OCI-LY1 (cell line): ENCODE data around the gene MS4A6A.
A peak's percentile ranks its signal among the peaks of the same experiment; 100 is the strongest.
"Not testable (repeated sequence)": the region's sequence is repeated elsewhere in the genome, so short reads cannot be mapped to it uniquely, and the experiment has no call there.

ENCODE experiments used
- H2AFZ ChIP-seq: fragments of 200-600 bp; sonication (generic), shearing (Covaris generic); 2 replicates; pipeline ENCODE4 v1.6.0; 2014; ENCODE audit warnings: antibody characterized with exemption, mild to moderate bottlenecking, low read length
- H3F3A ChIP-seq: fragments of 200-600 bp; sonication (generic), shearing (Covaris generic); 2 replicates; pipeline ENCODE4 v1.6.0; 2014; ENCODE audit warnings: mild to moderate bottlenecking, antibody characterized with exemption, low read length, moderate library complexity; ENCODE audit not compliant: insufficient read depth
- H3K27ac ChIP-seq: fragments of 200-600 bp; sonication (generic); 2 replicates; pipeline ENCODE4 v1.5.1; 2014; ENCODE audit warnings: low read length, mixed run types, mild to moderate bottlenecking, low read depth; ENCODE audit not compliant: poor library complexity, severe bottlenecking
- H3K27me3 ChIP-seq: fragments of 200-600 bp; sonication (generic); 2 replicates; pipeline ENCODE4 v1.6.0; 2014; ENCODE audit warnings: antibody characterized with exemption, mild to moderate bottlenecking, low read length, moderate library complexity; ENCODE audit not compliant: insufficient read depth
- H3K36me3 ChIP-seq: fragments of 200-600 bp; sonication (generic); 2 replicates; pipeline ENCODE4 v1.6.1; 2014; ENCODE audit warnings: mild to moderate bottlenecking, antibody characterized with exemption, low read length, moderate library complexity, mixed read lengths; ENCODE audit not compliant: insufficient read depth
- H3K4me1 ChIP-seq: fragments of 200-600 bp; sonication (generic); 2 replicates; pipeline ENCODE4 v1.5.1; 2014; ENCODE audit warnings: mild to moderate bottlenecking, low read length, moderate library complexity; ENCODE audit not compliant: insufficient read depth, severe bottlenecking
- H3K4me2 ChIP-seq: fragments of 200-600 bp; sonication (generic), shearing (Covaris generic); 2 replicates; pipeline ENCODE4 v1.6.1; 2014; ENCODE audit warnings: low read length
- H3K4me3 ChIP-seq: fragments of 200-600 bp; sonication (generic); 2 replicates; pipeline ENCODE4 v1.5.1; 2014; ENCODE audit warnings: low read length, low read depth, mild to moderate bottlenecking, mixed read lengths; ENCODE audit not compliant: poor library complexity, severe bottlenecking
- H3K79me2 ChIP-seq: fragments of 200-600 bp; shearing (Covaris generic); 2 replicates; pipeline ENCODE4 v1.6.1; 2016; ENCODE audit warnings: mixed run types, low read length, mixed read lengths; ENCODE audit not compliant: insufficient read depth
- H3K9ac ChIP-seq: fragments of 200-600 bp; sonication (generic), shearing (Covaris generic); 2 replicates; pipeline ENCODE4 v1.6.1; 2014; ENCODE audit warnings: mild to moderate bottlenecking, low read length, mixed read lengths
- H3K9me2 ChIP-seq: fragments of 200-600 bp; sonication (generic), shearing (Covaris generic); 2 replicates; pipeline ENCODE4 v1.6.1; 2014; ENCODE audit warnings: low read depth, mild to moderate bottlenecking, low read length, mixed read lengths
- H3K9me3 ChIP-seq: fragments of 200-600 bp; shearing (Covaris generic); 2 replicates; pipeline ENCODE4 v1.6.1; 2014; ENCODE audit warnings: low read length, mixed read lengths
- H4K20me1 ChIP-seq: fragments of 200-600 bp; sonication (generic), shearing (Covaris generic); 2 replicates; pipeline ENCODE4 v1.6.0; 2016; ENCODE audit warnings: mild to moderate bottlenecking, low read length; ENCODE audit not compliant: insufficient read depth
- EZH2 ChIP-seq: fragments of 200-600 bp; sonication (generic), shearing (Covaris generic); IDR thresholded peaks from 2 replicates; pipeline ENCODE4 v1.8.0; 2017; ENCODE audit warnings: borderline replicate concordance, mixed run types, mild to moderate bottlenecking, antibody characterized with exemption, low read length, moderate library complexity, mixed read lengths
- TF ChIP-seq, protein P1 (sequence below): fragments of 200-600 bp; sonication (generic), shearing (Covaris generic); IDR thresholded peaks from 2 replicates; pipeline ENCODE4 v1.5.1; 2017; ENCODE audit warnings: mild to moderate bottlenecking, antibody characterized with exemption, low read length, moderate library complexity, mixed read lengths

The MS4A6A gene

GRCh38 chr11:60193687-60194433 is 11.0 kb upstream of the MS4A6A start:
- H3K36me3 ChIP-seq, result no peaks in the 10 kb centered on the region
- H2AFZ ChIP-seq, result no peak overlapping the region
- H3K9ac ChIP-seq, result no peak overlapping the region
- H3K4me3 ChIP-seq, result no peak overlapping the region
- no peaks in the 10 kb centered on the region for H3K27me3 ChIP-seq
- H3K9me3 ChIP-seq, result no peaks in the 10 kb centered on the region
- H3K9me2 ChIP-seq, result no peaks in the 10 kb centered on the region
- TF ChIP-seq, protein P1, sequence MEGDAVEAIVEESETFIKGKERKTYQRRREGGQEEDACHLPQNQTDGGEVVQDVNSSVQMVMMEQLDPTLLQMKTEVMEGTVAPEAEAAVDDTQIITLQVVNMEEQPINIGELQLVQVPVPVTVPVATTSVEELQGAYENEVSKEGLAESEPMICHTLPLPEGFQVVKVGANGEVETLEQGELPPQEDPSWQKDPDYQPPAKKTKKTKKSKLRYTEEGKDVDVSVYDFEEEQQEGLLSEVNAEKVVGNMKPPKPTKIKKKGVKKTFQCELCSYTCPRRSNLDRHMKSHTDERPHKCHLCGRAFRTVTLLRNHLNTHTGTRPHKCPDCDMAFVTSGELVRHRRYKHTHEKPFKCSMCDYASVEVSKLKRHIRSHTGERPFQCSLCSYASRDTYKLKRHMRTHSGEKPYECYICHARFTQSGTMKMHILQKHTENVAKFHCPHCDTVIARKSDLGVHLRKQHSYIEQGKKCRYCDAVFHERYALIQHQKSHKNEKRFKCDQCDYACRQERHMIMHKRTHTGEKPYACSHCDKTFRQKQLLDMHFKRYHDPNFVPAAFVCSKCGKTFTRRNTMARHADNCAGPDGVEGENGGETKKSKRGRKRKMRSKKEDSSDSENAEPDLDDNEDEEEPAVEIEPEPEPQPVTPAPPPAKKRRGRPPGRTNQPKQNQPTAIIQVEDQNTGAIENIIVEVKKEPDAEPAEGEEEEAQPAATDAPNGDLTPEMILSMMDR, result peak; percentile 89
- TF ChIP-seq EZH2, result no peak
- no peak overlapping the region for H3K4me2 ChIP-seq
- no peak overlapping the region for H3K27ac ChIP-seq
- no peaks in the 10 kb centered on the region for H3K79me2 ChIP-seq
- H3F3A ChIP-seq, result no peaks in the 10 kb centered on the region
- H4K20me1 ChIP-seq, result no peaks in the 10 kb centered on the region
- H3K4me1 ChIP-seq, result no peaks in the 10 kb centered on the region

DNA sequence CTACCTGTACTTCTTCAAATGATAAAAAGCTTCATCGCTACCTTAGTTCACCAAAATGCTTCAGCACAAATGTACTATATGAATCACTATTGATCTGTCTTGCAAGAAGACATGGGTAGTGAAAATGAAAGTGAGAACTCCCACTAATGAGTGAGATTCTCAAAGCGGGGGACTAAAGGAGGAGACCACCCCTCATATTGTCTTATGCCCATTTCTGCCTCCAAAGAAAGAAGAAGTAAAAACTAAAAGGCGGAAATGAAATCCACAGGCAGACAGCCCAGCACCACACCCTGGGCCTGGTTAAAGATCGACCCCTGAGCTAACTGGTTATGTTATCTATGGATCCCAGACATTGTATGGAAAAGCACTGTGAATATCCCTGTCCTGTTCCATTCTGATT is 9.7 kb upstream of the MS4A6A start:
- H3K9ac ChIP-seq, H3K79me2 ChIP-seq, H3K4me1 ChIP-seq, H4K20me1 ChIP-seq, H3K4me2 ChIP-seq, H3K27me3 ChIP-seq, H3F3A ChIP-seq, H3K9me3 ChIP-seq, H2AFZ ChIP-seq, H3K27ac ChIP-seq, H3K9me2 ChIP-seq, H3K4me3 ChIP-seq, H3K36me3 ChIP-seq: not testable (repeated sequence)

- not testable (repeated sequence) for H3K4me3 ChIP-seq, H3F3A ChIP-seq, H3K27me3 ChIP-seq, H4K20me1 ChIP-seq, H2AFZ ChIP-seq, H3K4me1 ChIP-seq, H3K27ac ChIP-seq, H3K9ac ChIP-seq, H3K9me2 ChIP-seq, H3K36me3 ChIP-seq, H3K9me3 ChIP-seq, H3K79me2 ChIP-seq, H3K4me2 ChIP-seq
Observed at GRCh38 chr11:60188481-60188880, 5.6 kb upstream of the MS4A6A start.

- not testable (repeated sequence) for H3K9ac ChIP-seq, H2AFZ ChIP-seq, H3K36me3 ChIP-seq, H3K4me2 ChIP-seq, H3F3A ChIP-seq, H3K4me3 ChIP-seq, H3K79me2 ChIP-seq, H3K27ac ChIP-seq, H3K9me3 ChIP-seq, H3K27me3 ChIP-seq, H3K4me1 ChIP-seq, H4K20me1 ChIP-seq, H3K9me2 ChIP-seq
Observed at GRCh38 chr11:60186128-60186527, 3.2 kb upstream of the MS4A6A start.

DNA sequence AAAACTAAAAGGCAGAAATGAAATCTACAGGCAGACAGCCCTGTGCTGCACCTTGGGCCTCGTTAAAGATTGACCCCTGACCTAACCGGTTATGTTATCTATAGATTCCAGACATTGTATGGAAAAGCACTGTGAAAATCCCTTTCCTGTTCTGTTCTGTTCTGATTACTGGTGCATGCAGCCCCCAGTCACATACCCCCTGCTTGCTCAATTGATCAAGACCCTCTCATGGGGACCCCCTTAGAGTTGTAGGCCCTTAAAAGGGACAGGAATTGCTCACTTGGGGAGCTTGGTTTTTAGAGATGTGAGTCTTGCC is 2.6 kb upstream of the MS4A6A start:
- not testable (repeated sequence) for H3K4me1 ChIP-seq, H3K36me3 ChIP-seq, H3K27ac ChIP-seq, H3K4me2 ChIP-seq, H3K9me3 ChIP-seq, H3K4me3 ChIP-seq, H3K9me2 ChIP-seq, H3K9ac ChIP-seq, H3K79me2 ChIP-seq, H3F3A ChIP-seq, H2AFZ ChIP-seq, H3K27me3 ChIP-seq, H4K20me1 ChIP-seq
